Measurements from ENCODE around the gene DBT.
A peak's percentile ranks its signal among the peaks of the same experiment; 100 is the strongest.

The DBT gene

GRCh38 chr1:100178091-100178490, 71.5 kb downstream of the DBT start, which contains the start of gene LRRC39:
Gene LRRC39 (minus strand): TSS chr1:100178256. CDS start chr1:100168516, 9,740 bp downstream.
- DNase-seq (ENCODE audit: insufficient read length) (no peak), FAIRE-seq (no peak)
- TF ChIP-seq TAF1 (IDR thresholded peaks at IDR 0.05; ENCODE audit: borderline replicate concordance, low read depth, low read length) (no peak), POLR2A (IDR thresholded peaks at IDR 0.05; ENCODE audit: low read depth, low read length) (no peak), POLR2AphosphoS5 (IDR thresholded peaks at IDR 0.05; ENCODE audit: low read depth, low read length) (no peak)

- DNase-seq (ENCODE audit: insufficient read length) (no peak), FAIRE-seq (no peak)
- TF ChIP-seq TAF1 (IDR thresholded peaks at IDR 0.05; ENCODE audit: borderline replicate concordance, low read depth, low read length), result no peak
Observed at GRCh38 chr1:100177295-100178041, 72.2 kb downstream of the DBT start.

- TF ChIP-seq POLR2AphosphoS5 (IDR thresholded peaks at IDR 0.05; ENCODE audit: low read depth, low read length) (no peak), TAF1 (IDR thresholded peaks at IDR 0.05; ENCODE audit: borderline replicate concordance, low read depth, low read length) (no peak), POLR2A (IDR thresholded peaks at IDR 0.05; ENCODE audit: low read depth, low read length) (no peak)
- DNase-seq (ENCODE audit: insufficient read length) (no peak), FAIRE-seq (no peak)
Observed at GRCh38 chr1:100168051-100168450, 81.6 kb downstream of the DBT start.

- FAIRE-seq, result no peak
- no peak for TF ChIP-seq POLR2AphosphoS5 (IDR thresholded peaks at IDR 0.05; ENCODE audit: low read depth, low read length)
- TF ChIP-seq POLR2A (IDR thresholded peaks at IDR 0.05; ENCODE audit: low read depth, low read length), result no peak
- no peak for TF ChIP-seq TAF1 (IDR thresholded peaks at IDR 0.05; ENCODE audit: borderline replicate concordance, low read depth, low read length)
- DNase-seq (ENCODE audit: insufficient read length), result no peak
Observed at GRCh38 chr1:100164702-100165101, 84.9 kb downstream of the DBT start.

- DNase-seq (ENCODE audit: insufficient read length), result no peak
- TF ChIP-seq TAF1 (IDR thresholded peaks at IDR 0.05; ENCODE audit: borderline replicate concordance, low read depth, low read length), result no peak
- TF ChIP-seq POLR2A (IDR thresholded peaks at IDR 0.05; ENCODE audit: low read depth, low read length), result no peak
- TF ChIP-seq POLR2AphosphoS5 (IDR thresholded peaks at IDR 0.05; ENCODE audit: low read depth, low read length), result no peak
- FAIRE-seq, result no peak
Observed at GRCh38 chr1:100164216-100164615, 85.4 kb downstream of the DBT start.

- no peak for FAIRE-seq
- DNase-seq (ENCODE audit: insufficient read length), result no peak
- TF ChIP-seq TAF1 (IDR thresholded peaks at IDR 0.05; ENCODE audit: borderline replicate concordance, low read depth, low read length), result no peak
- TF ChIP-seq POLR2AphosphoS5 (IDR thresholded peaks at IDR 0.05; ENCODE audit: low read depth, low read length), result no peak
- no peak for TF ChIP-seq POLR2A (IDR thresholded peaks at IDR 0.05; ENCODE audit: low read depth, low read length)
Observed at GRCh38 chr1:100162881-100163280, 86.8 kb downstream of the DBT start.

GRCh38 chr1:100152271-100152670, 97.4 kb downstream of the DBT start:
- peak; percentile 24 for FAIRE-seq
- no peak for TF ChIP-seq TAF1 (IDR thresholded peaks at IDR 0.05; ENCODE audit: borderline replicate concordance, low read depth, low read length)
- no peak for TF ChIP-seq POLR2AphosphoS5 (IDR thresholded peaks at IDR 0.05; ENCODE audit: low read depth, low read length)
- no peak for TF ChIP-seq POLR2A (IDR thresholded peaks at IDR 0.05; ENCODE audit: low read depth, low read length)
- DNase-seq (ENCODE audit: insufficient read length), result no peak

- FAIRE-seq, result peak; percentile 27
- no peak for DNase-seq (ENCODE audit: insufficient read length)
- no peak for TF ChIP-seq TAF1 (IDR thresholded peaks at IDR 0.05; ENCODE audit: borderline replicate concordance, low read depth, low read length)
- TF ChIP-seq POLR2AphosphoS5 (IDR thresholded peaks at IDR 0.05; ENCODE audit: low read depth, low read length), result no peak
- TF ChIP-seq POLR2A (IDR thresholded peaks at IDR 0.05; ENCODE audit: low read depth, low read length), result no peak
Observed at GRCh38 chr1:100151679-100152078, 98.0 kb downstream of the DBT start.

- no peak for DNase-seq (ENCODE audit: insufficient read length)
- TF ChIP-seq POLR2A (IDR thresholded peaks at IDR 0.05; ENCODE audit: low read depth, low read length) (no peak), POLR2AphosphoS5 (IDR thresholded peaks at IDR 0.05; ENCODE audit: low read depth, low read length) (no peak), TAF1 (IDR thresholded peaks at IDR 0.05; ENCODE audit: borderline replicate concordance, low read depth, low read length) (no peak)
- no peak for FAIRE-seq
Observed at GRCh38 chr1:100147875-100148274, 101.8 kb downstream of the DBT start.

GRCh38 chr1:100146958-100147357, 102.7 kb downstream of the DBT start:
- FAIRE-seq (no peak), DNase-seq (ENCODE audit: insufficient read length) (no peak)
- TF ChIP-seq POLR2AphosphoS5 (IDR thresholded peaks at IDR 0.05; ENCODE audit: low read depth, low read length), result no peak
- no peak for TF ChIP-seq POLR2A (IDR thresholded peaks at IDR 0.05; ENCODE audit: low read depth, low read length)
- no peak for TF ChIP-seq TAF1 (IDR thresholded peaks at IDR 0.05; ENCODE audit: borderline replicate concordance, low read depth, low read length)

GRCh38 chr1:100145116-100145515, 104.5 kb downstream of the DBT start:
- DNase-seq (ENCODE audit: insufficient read length) (no peak), FAIRE-seq (no peak)
- no peak for TF ChIP-seq POLR2AphosphoS5 (IDR thresholded peaks at IDR 0.05; ENCODE audit: low read depth, low read length)
- TF ChIP-seq POLR2A (IDR thresholded peaks at IDR 0.05; ENCODE audit: low read depth, low read length), result no peak
- no peak for TF ChIP-seq TAF1 (IDR thresholded peaks at IDR 0.05; ENCODE audit: borderline replicate concordance, low read depth, low read length)

- FAIRE-seq, result no peak
- no peak for DNase-seq (ENCODE audit: insufficient read length)
- no peak for TF ChIP-seq TAF1 (IDR thresholded peaks at IDR 0.05; ENCODE audit: borderline replicate concordance, low read depth, low read length)
Observed at GRCh38 chr1:100142343-100142742, 107.3 kb downstream of the DBT start.
